CD4-positive, alpha-beta T cell (primary cell): ENCODE measurements around the gene SP7. TPM values are rescaled to one million over a fixed set of nuclear protein-coding genes. Genes with fewer than 3 reads are reported as not detected.
A peak's percentile ranks its signal among the peaks of the same experiment; 100 is the strongest.

Source experiments
- ATAC-seq: fragments of 200-7000 bp; cut with Tn5 transposase; one replicate; pipeline ENCODE4 v1.10.0; 2022; ENCODE audit warnings: mild to moderate bottlenecking; ENCODE audit not compliant: poor library complexity
- CTCF ChIA-PET: fragments of 350-600 bp; sonication (Branson Sonifier 250); formaldehyde crosslinking; loops from one replicate; lab custom pipeline; 2021; ENCODE audit warnings: antibody characterized with exemption, inconsistent platforms; lab: Charles Lee
- POLR2A ChIA-PET: fragments of 350-600 bp; sonication (Branson Sonifier 250); formaldehyde crosslinking; loops from one replicate; lab custom pipeline; 2021; ENCODE audit warnings: antibody characterized with exemption, inconsistent platforms; lab: Charles Lee
- DNase-seq, 14 experiments: peaks; one replicate each; pipeline ENCODE4 v3.0.0-alpha.2; 2013 to 2020; ENCODE audit warnings: mixed read lengths in 2 of 14
- H3K27ac ChIP-seq, 2 donors: one replicate each; pipeline versions ENCODE4 v1.5.1 to v1.7.0; 2013; ENCODE audit warnings: low read length in 2 of 2, low read depth in 1 of 2, mild to moderate bottlenecking in 1 of 2
- H3K27me3 ChIP-seq, 2 experiments: 1 replicate in 1 of 2; 2 replicates in 1 of 2; pipeline versions ENCODE4 v1.6.1 to v1.7.0; 2013; ENCODE audit warnings: low read length in 2 of 2, control low read depth in 1 of 2, mild to moderate bottlenecking in 1 of 2, moderate library complexity in 1 of 2; ENCODE audit not compliant: insufficient read depth in 2 of 2, control insufficient read depth in 1 of 2
- H3K36me3 ChIP-seq: one replicate; pipeline ENCODE4 v1.6.1; 2013; ENCODE audit warnings: low read length, control low read depth; ENCODE audit not compliant: insufficient read depth
- H3K4me1 ChIP-seq: one replicate; pipeline ENCODE4 v1.6.1; 2013; ENCODE audit warnings: low read length, control low read depth; ENCODE audit not compliant: insufficient read depth
- H3K4me3 ChIP-seq: one replicate; pipeline ENCODE4 v1.5.1; 2013; ENCODE audit warnings: mild to moderate bottlenecking, low read length, moderate library complexity
- H3K9me3 ChIP-seq, 2 experiments: 1 replicate in 1 of 2; 2 replicates in 1 of 2; pipeline versions ENCODE4 v1.6.1 to v1.7.0; 2013; ENCODE audit warnings: low read length in 2 of 2, mild to moderate bottlenecking in 2 of 2, control low read depth in 1 of 2, moderate library complexity in 1 of 2; ENCODE audit not compliant: control insufficient read depth in 1 of 2, insufficient read depth in 1 of 2
- H3K27ac Mint-ChIP-seq: one replicate; pipeline ENCODE4 v1.8.0; 2020; ENCODE audit warnings: mixed read lengths
- H3K27me3 Mint-ChIP-seq: one replicate; pipeline ENCODE4 v1.8.0; 2021; ENCODE audit warnings: mixed read lengths
- H3K36me3 Mint-ChIP-seq: one replicate; pipeline ENCODE4 v1.8.0; 2021; ENCODE audit warnings: low read depth, mixed read lengths
- H3K4me1 Mint-ChIP-seq: one replicate; pipeline ENCODE4 v1.8.0; 2021; ENCODE audit warnings: low read depth, mixed read lengths
- H3K4me3 Mint-ChIP-seq: one replicate; pipeline ENCODE4 v1.8.0; 2020; ENCODE audit warnings: mild to moderate bottlenecking, mixed read lengths
- H3K9me3 Mint-ChIP-seq: one replicate; pipeline ENCODE4 v1.8.0; 2020; ENCODE audit warnings: mixed read lengths
- CTCF ChIP-seq: fragments of 200-600 bp; IDR thresholded peaks from one replicate; pipeline ENCODE4 v1.8.0; 2022; ENCODE audit warnings: antibody characterized with exemption, mild to moderate bottlenecking
- intact Hi-C, 2 experiments: fragments of 100-400 bp; cut with DNase I in 1 of 2; cut with micrococcal nuclease in 1 of 2; formaldehyde crosslinking; loops; one replicate each; pipeline versions ENCODE4 v1.15.1 to v1.9.0; 2023 to 2025; cut with DNase I, micrococcal nuclease
- total RNA-seq, 174 experiments: library from RNA in 2 of 174; stranded (reverse) in 2 of 174; gene quantifications; one replicate each; pipeline ENCODE4 v1.2.3 and lab custom pipeline; 2021 to 2026

SP7 gene
- total RNA-seq, 2 experiments from 2014 or later: 0.14 TPM; not detected in 1

GRCh38 chr12:53300187-53300586, 36.0 kb downstream of the SP7 start:
- ATAC-seq: no peak
- H3K9me3 Mint-ChIP-seq: no peaks in the 10 kb centered on the region
- H3K4me3 Mint-ChIP-seq: peak overlapping the region; percentile 98
- intact Hi-C loops: no loop called here
- H3K27me3 Mint-ChIP-seq: no peaks in the 10 kb centered on the region
- peak overlapping the region; percentile 97 for H3K27ac Mint-ChIP-seq
- Histone ChIP-seq H3K27me3 (no peaks in the 10 kb centered on the region), H3K4me1 (peaks cover 58% of the 10 kb centered on the region), H3K4me3 (peak overlapping the region; percentile 90), H3K9me3 (no peaks in the 10 kb centered on the region), H3K27ac (peak overlapping the region; percentile 23 to 44), H3K36me3 (peaks cover 33% of the 10 kb centered on the region)
- DNase-seq: no peak
- POLR2A ChIA-PET: interaction anchor here (0.7 to 8.4 kb wide), 10 partner anchors 10 to 140 kb away, joined by 3 to 109 read pairs (median 5); partner anchors contain the start of genes AAAS, CSAD, SP1 and ZNF740
- H3K4me1 Mint-ChIP-seq: peaks cover 76% of the 10 kb centered on the region
- CTCF ChIA-PET: interaction anchor here (1.1 to 4.6 kb wide), 4 partner anchors 22 to 121 kb away, joined by 3 to 43 read pairs (median 8); partner anchors contain the start of gene AAAS
- H3K36me3 Mint-ChIP-seq: peaks cover 86% of the 10 kb centered on the region
- no peak for TF ChIP-seq CTCF

GRCh38 chr12:53299454-53300180, 36.5 kb downstream of the SP7 start, which contains the start of gene MYG1:
Gene MYG1 (plus strand): TSS chr12:53299695. CDS start chr12:53299738, 43 bp downstream.
- H3K27ac Mint-ChIP-seq: peak within 1 kb of the TSS; percentile 97
- intact Hi-C loops: loop anchor here (1.0 to 5.0 kb wide), 2 partner anchors 22 to 292 kb away; partner anchors contain the start of genes AAAS (in 2 of the 2) and EIF4B (in 1 of the 2)
- CTCF ChIA-PET: interaction anchor here (0.6 to 4.6 kb wide), 6 partner anchors 10 to 246 kb away, joined by 3 to 43 read pairs (median 6); partner anchors contain the start of gene AAAS
- no peak for TF ChIP-seq CTCF
- no peaks in the 10 kb centered on the region for H3K27me3 Mint-ChIP-seq
- ATAC-seq: peak; percentile 59
- peaks cover 30% of the 10 kb centered on the region for H3K36me3 ChIP-seq
- peak; percentile 68 to 94 (median 81) for DNase-seq
- no peaks in the 10 kb centered on the region for H3K9me3 Mint-ChIP-seq
- peaks cover 64% of the 10 kb centered on the region for H3K4me1 ChIP-seq
- POLR2A ChIA-PET: interaction anchor here (0.7 to 8.4 kb wide), 11 partner anchors 11 to 139 kb away, joined by 3 to 109 read pairs (median 5); partner anchors contain the start of genes AAAS, CSAD, SP1 and ZNF740
- peaks cover 85% of the 10 kb centered on the region for H3K36me3 Mint-ChIP-seq
- peak within 1 kb of the TSS; percentile 44 for H3K27ac ChIP-seq
- peak within 1 kb of the TSS; percentile 90 for H3K4me3 ChIP-seq
- H3K9me3 ChIP-seq: no peaks in the 10 kb centered on the region
- no peaks in the 10 kb centered on the region for H3K27me3 ChIP-seq
- H3K4me3 Mint-ChIP-seq: peak within 1 kb of the TSS; percentile 99
- peaks cover 80% of the 10 kb centered on the region for H3K4me1 Mint-ChIP-seq

GRCh38 chr12:53299101-53299453, 37.1 kb downstream of the SP7 start:
- Histone ChIP-seq H3K4me3 (peak overlapping the region; percentile 90), H3K27ac (peak overlapping the region; percentile 44), H3K36me3 (peaks cover 30% of the 10 kb centered on the region), H3K9me3 (no peaks in the 10 kb centered on the region), H3K27me3 (no peaks in the 10 kb centered on the region), H3K4me1 (peaks cover 67% of the 10 kb centered on the region)
- intact Hi-C loops: loop anchor here (1.0 to 5.0 kb wide), 2 partner anchors 22 to 292 kb away; partner anchors contain the start of genes AAAS (in 2 of the 2) and EIF4B (in 1 of the 2)
- TF ChIP-seq CTCF: no peak
- H3K4me3 Mint-ChIP-seq: peak overlapping the region; percentile 98
- DNase-seq: peak in 3 of 14 experiments; percentile 61 to 73 (median 71)
- ChIA-PET POLR2A (interaction anchor here (1.0 to 8.4 kb wide), 9 partner anchors 12 to 138 kb away, joined by 3 to 109 read pairs (median 5); partner anchors contain the start of genes AAAS, CSAD, SP1 and ZNF740), CTCF (interaction anchor here (0.6 to 4.6 kb wide), 6 partner anchors 11 to 245 kb away, joined by 3 to 43 read pairs (median 6); partner anchors contain the start of gene AAAS)
- H3K4me1 Mint-ChIP-seq: peaks cover 80% of the 10 kb centered on the region
- H3K9me3 Mint-ChIP-seq: no peaks in the 10 kb centered on the region
- peak overlapping the region; percentile 97 for H3K27ac Mint-ChIP-seq
- ATAC-seq: no peak
- peaks cover 80% of the 10 kb centered on the region for H3K36me3 Mint-ChIP-seq
- H3K27me3 Mint-ChIP-seq: no peaks in the 10 kb centered on the region
